ENCODE data around the gene KANSL2.
"Not testable (repeated sequence)": the region's sequence is repeated elsewhere in the genome, so short reads cannot be mapped to it uniquely, and the experiment has no call there.

Gene KANSL2

DNA sequence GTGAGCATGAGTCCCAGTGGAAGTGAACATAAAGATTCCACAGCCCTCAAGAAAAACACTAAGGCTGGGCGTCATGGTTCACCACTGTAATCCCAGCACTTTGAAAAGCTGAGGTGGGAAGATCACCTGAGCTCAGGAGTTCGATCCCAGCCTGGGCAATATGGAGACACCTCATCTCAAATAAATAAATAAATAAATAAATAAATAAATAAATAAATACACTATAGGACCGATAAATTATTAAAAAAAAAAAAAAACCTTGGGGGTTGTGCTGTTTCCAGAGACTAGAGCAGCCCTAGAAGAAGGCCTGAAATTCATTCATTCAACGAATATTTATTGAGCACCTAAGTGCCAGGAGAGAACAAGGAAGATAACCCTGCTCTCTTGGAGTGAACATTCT lies 1.5 kb upstream of the KANSL2 start:
- DNase-seq (ENCODE audit: low read depth, low spot score), result no peak

DNA sequence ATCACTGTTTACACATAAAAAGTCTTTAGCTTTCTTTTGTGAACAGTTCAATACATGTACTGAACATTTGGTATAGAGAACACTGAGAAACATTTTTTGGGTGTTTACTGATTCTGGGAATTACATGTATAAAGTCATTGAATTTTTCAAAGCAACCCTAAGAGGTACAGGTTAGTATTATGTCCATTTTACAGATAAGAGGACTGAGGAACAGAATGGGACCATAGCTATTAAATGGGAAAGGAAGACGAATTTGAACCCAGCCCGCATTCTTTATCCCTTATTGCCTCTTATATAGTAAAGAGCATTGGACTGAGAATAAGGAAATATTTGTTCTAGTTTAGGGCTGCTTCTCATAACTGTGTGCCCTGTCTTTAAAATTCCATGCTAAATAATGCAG lies 889 bp upstream of the KANSL2 start:
- no peak for DNase-seq (ENCODE audit: low read depth, low spot score)

DNA sequence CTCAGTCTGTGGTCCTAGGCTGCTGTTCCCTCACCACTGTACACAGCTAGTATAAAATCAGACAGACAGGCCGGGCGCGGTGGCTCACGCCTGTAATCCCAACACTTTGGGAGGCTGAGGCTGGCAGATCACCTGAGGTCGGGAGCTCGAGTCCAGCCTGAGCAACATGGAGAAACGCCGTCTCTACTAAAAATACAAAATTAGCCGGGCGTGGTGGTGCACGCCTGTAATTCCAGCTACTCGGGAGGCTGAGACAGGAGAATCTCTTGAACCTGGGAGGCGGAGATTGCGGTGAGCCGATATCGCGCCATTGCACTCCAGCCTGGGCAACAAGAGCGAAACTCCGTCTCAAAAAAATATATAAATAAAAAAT lies 481 bp upstream of the KANSL2 start:
- DNase-seq (ENCODE audit: low read depth, low spot score), result not testable (repeated sequence)

DNA sequence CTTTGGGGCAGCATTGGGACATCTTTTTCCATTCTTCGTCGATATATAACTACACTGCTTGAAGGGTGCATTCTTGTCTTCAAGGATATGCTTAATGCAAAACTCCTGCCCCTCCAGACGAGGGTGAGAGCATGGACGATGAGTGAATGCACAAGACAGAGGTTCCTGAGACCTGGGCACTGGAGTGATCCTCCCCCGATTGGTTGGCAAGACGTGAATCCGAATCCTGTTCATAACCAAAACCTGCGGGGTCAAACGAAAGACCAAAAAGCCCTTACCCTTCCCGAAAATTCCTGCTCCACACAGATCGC lies 684 bp downstream of the KANSL2 start:
- DNase-seq (ENCODE audit: low read depth, low spot score), result no peak

DNA sequence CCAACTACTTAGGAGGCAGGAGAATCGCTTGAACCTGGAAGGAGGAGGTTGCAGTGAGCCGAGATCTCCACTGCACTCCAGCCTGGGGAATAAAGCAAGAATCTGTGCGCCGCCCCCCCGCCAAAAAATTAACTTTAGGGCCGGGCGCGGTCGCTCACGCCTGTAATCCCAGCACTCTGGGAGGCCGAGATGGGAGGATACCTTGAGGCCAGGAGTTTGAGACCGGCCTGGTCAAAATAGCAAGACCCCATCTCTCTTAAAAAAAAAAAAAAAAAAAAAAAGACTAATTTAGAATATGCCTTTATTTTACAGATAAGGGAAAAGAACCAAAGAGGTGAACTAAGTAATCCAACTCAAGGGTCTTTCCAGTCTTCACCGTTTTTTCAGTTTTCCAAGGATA lies 1.2 kb downstream of the KANSL2 start:
- no peak for DNase-seq (ENCODE audit: low read depth, low spot score)

DNA sequence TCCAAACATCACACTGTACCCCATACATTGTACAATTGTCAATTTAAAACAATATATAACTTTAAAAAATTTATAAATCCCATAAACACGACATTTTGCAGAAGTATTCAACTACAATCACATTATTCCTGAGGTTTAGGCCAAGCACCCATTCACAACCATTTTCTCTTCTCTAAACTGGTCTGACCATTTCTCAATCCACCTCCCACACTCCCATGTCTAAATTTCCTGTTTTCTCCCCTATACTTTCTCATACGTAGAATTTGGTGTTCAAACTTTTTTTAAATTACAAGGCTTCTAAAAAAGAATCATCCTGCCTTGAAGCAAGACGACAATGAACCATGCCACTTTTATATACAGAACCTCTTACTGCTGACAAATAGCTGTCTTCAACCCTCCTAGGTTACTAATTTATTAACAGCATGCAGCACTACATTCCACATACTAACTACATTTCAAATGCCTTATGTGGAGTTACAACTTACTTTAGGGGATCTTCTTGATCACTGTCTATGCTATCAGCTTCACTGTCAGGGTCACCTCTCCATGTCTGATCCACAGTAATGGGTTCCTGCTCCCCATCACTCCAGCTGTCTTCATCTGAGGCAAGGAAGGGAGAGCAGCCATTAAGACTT lies 3.4 kb downstream of the KANSL2 start:
- DNase-seq (ENCODE audit: low read depth, low spot score), result no peak

DNA sequence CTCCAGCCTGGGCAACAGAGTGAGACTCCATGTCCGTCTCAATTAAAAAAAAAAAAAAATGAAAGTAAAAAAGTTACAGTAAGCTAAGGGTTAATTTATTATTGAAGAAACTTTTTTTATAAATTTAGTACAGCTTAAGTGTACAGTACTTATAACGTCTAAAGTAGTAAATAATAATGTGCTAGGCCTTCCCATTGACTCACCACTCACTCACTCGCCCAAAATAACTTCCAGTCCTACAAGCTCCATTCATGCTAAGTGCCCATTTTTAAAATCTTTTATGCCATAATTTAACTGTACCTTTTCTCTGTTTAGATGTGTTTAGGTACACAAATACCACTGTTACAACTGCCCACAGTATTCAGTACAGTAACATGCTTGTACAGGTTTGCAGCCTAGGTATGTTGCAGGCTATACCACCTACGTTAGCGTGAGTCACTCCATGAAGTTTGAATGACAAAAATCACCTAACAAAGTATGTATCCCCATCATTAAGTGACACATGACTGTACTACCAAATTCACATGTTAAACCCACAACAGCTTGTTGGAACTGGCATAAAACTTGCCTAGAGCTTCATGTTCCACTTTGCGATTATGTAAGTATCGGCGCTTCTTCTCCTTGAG lies 10.7 kb downstream of the KANSL2 start:
- DNase-seq (ENCODE audit: low read depth, low spot score), result no peak

DNA sequence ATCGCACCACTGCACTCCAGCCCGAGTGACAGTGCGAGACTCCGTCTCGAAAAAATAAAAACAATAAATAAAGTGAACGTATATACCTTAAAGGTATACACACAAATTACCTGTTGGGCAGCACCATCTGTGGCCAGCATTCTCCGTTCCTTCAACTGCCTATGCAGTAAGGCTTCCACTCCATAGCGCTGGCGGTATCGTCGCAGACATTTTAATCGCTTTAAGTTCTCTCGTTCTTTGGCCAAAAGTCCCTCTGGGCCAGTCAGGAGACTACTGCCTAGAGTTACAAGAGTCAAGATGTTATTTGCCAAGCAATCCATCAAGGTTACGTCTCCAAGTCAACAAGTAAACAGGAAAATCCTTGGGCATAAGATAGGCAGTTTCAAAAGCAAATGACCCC lies 13.0 kb downstream of the KANSL2 start:
- no peak for DNase-seq (ENCODE audit: low read depth, low spot score)

DNA sequence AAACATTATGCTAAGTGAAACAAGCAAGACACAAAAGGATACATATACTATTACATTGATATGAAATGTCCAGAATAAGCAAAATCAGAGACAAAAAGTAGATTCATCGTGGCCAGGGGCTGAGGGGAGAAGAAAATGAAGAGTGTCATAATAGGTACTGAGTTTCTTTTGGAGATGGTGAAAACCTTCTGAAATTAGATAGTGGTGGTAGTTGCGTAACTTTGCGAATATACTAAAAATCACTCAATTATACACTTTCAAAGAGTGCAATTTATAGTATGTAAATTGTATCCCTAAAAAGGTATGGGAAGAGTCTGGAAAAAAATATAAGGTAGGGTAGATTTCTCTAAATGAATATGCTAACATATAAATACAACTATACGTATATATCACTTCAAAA lies 22.2 kb downstream of the KANSL2 start:
- no peak for DNase-seq (ENCODE audit: low read depth, low spot score)

DNA sequence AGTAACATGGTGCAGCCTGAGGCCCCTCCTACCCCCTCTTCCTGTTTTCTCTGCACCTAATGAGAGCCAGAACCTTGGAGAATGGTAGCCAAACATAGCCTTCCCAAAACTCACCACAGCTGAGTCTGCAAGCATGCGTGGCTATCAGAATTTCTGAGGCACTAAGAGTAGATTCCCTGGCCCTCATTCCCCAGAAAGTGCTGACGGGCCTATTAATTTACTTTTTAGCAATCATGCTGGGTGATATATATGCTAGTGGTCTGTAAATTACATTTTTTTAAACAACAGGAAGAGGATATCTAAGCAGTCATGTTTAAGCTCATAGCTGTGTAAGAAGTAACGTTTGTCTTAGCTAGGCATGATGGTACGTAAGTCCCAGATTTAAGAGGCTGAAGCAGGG lies 30.4 kb downstream of the KANSL2 start:
- no peak for DNase-seq (ENCODE audit: low read depth, low spot score)

DNA sequence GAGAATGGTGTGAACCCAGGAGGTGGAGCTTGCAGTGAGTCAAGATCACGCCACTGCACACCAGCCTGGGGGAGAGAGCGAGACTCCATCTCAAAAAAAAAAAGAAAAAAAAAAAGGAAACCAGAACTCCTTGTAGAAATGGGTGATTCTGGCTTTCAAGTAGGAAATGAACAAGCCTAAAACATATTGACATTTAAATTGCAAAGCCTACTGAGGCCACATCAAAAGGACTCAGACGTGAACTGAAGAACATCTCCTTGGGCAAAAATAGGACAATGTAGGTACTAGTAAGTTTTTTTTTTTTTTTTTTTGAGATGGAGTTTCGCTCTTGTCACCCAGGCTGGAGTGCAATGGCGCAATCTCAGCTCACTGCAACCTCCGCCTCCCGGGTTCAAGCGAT lies 36.7 kb downstream of the KANSL2 start:
- not testable (repeated sequence) for DNase-seq (ENCODE audit: low read depth, low spot score)

DNA sequence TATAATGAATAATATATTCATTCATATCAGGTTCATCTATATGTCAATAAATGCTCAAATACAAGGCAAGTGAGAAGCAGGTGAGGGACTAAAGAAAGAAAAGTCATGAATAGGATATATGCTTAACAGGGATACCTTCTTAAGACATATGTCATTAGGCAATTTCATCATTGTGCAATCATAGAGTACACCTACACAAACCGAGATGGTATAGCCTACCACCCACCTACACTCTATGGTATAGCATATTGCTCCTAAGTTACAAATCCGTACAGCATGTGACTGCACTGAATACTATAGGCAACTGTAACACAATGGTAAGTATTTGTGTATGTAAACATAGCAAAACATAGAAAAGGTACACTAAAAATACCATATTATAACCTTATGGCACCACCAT lies 39.0 kb downstream of the KANSL2 start:
- no peak for DNase-seq (ENCODE audit: low read depth, low spot score)

DNA sequence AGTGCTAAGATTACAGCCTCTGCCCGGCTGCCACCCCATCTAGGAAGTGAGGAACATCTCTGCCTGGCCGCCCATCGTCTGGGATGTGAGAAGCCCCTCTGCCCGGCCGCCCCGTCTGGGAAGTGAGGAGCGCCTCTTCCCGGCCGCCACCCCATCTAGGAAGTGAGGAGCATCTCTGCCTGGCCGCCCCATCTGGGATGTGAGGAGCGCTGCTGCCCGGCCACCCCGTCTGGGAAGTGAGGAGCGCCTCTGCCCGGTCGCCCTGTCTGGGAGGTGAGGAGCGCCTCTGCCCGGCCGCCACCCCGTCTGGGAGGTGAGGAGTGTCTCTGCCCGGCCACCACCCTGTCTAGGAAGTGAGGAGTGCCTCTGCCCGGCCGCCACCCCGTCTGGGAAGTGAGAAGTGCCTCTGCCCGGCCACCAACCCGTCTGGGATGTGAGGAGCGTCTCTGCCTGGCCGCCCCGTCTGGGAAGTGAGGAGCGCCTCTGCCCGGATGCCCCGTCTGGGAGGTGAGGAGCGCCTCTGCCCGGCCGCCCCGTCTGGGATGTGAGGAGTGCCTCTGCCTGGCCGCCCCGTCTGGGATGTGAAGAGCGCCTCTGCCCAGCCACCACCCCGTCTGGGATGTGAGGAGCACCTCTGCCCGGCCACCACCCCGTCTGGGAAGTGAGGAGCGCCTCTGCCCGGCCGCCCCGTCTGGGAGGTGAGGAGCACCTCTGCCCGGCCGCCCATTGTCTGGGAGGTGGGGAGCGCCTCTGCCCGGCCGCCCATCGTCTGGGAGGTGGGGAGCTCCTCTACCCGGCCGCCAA lies 40.1 kb downstream of the KANSL2 start:
- not testable (repeated sequence) for DNase-seq (ENCODE audit: low read depth, low spot score)

DNA sequence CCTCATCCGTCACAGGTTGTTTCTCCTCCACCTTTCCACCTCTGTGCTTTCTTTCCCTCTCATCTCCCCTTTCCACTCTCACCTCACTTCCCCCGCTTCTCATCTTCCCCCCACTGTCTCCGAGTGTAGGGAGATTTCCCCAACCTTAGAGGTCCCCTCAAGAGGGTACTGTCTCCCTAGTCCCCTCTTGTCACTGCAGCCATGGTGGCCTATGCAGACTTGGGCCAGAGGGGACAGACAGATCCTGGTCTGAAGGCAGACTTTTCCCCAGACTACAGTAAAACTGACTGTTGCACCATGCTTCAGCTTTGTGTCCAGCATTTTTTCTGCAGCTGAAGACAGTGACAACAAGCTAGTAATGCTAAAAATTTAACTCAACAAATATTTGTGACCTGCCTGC lies 41.2 kb downstream of the KANSL2 start:
- no peak for DNase-seq (ENCODE audit: low read depth, low spot score)

DNA sequence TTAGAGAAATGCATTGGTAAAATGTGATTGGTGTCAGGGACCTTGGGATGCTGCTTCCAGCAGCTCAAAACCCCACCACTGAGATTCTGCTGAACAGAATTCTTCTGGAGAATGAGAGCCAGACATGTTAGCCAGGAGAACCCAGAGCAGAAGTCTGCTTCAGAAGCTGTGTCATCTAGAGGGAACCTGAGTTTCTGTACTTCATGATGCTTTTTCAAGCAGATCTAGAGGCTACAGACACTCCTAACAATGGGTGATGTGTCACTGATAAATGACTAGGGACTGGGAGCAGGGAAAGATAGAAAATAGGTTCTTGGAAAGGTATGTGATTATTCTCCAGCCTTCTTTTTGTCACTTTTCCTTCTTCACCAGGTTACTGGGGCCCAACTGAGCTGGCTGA lies 41.6 kb downstream of the KANSL2 start:
- DNase-seq (ENCODE audit: low read depth, low spot score), result no peak

DNA sequence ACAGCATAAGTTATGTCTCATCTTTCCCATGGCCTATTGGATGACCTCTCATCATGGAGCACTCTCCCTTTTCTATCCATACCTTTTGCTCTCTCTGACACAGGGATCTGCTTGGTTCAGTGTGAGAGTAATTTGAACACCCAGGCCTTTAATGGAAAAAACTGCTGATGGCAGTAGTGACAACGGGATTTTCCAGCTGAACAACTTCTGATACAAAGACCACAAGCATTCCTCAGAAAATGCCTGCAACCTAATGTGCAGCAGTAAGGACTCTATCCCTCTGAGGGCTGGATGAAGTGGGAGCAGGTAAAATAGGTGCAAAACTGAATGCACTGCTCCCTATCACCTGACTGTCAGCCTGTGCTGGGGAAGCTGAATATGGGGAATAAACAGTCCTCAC lies 51.0 kb downstream of the KANSL2 start:
- DNase-seq (ENCODE audit: low read depth, low spot score), result no peak

DNA sequence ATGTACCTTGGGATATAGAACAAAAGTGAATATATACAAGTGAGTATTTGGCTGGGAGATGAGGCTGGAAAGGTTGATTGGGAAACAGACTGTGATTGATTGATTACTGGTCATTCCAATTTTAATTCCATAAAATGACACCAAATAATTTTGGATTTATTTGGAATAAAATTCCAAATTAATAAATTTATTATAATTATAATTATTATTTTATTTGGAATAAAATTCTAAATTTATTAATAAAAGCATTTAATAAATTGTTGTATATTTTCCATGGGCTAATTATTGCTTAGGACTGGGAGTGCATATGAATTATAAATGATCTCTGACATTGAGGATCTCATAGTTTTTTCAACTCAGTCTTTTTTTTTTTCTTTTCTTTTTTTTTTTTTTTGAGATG lies 51.7 kb downstream of the KANSL2 start:
- no peak for DNase-seq (ENCODE audit: low read depth, low spot score)

DNA sequence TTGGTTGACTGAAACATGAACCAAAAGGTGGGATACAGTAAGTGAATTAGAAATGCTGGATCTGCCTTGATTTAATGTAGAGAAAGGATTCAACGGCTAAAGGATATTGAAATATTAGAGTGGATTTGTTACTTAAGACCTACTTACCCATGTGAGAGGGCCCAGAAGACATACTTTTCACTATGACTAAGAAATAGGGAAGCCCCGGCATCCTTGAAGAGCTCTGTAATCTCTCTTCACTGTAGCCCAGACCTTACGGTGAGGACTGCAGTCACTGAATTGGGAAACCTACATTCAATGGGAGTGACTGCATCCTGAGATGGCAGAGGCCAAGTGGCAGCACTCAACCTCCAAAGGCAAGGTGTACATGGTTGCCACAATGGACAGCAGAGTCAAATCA lies 52.5 kb downstream of the KANSL2 start:
- DNase-seq (ENCODE audit: low read depth, low spot score), result no peak

DNA sequence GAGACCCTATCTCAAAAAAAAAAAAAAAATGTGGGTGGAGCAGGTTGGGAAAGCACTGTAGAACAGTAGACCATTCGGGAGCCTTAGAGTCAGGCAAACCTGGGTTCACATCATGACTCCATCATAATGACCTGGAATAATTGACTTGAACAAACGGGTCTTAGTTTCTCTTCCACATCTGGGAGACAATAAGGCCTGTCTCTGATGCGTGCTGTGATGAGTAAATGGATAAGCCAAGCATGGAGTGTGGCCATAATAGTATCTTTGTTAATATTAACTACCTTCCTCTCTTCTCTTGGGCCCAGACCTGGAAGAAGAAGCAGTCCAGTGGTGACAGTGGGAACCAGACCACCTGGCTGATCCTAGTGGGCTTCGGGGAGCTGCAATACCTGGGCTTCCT lies 54.5 kb downstream of the KANSL2 start:
- no peak for DNase-seq (ENCODE audit: low read depth, low spot score)

DNA sequence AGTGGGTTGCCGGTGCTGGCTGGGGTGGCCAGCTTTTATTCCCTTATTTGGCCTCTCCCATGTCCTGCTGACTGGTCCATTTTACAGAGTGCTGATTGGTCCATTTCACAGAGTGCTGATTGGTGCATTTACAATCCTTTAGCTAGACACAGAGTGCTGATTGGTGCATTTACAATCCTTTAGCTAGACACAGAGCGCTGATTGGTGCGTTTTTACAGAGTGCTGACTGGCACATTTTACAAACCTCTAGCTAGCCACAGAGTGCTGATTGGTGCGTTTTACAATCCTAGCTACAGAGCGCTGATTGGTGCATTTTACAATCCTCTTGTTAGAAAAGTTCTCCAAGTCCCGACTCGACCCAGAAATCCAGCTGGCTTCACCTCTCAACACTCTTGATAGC lies 59.0 kb downstream of the KANSL2 start:
- DNase-seq (ENCODE audit: low read depth, low spot score), result not testable (repeated sequence)

DNA sequence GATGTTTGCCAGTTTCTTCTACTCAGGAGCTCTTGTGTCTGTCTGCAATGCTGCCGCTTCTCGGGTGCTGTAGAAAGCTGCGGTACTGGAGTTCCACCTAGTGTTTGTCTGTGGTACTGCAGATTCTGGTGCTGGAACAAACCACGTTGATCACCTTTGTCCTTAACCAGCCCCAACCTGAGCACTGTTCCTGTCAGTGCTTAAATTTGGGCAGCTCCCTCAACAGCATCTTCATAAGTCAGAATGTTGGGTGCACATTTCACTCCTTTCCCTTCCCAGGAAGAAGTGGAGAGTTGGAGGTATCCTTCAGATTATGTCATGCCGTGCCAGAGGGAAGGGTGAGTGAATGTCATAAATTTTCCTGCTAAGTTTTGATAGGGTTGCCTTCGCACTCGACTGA lies 63.5 kb downstream of the KANSL2 start:
- DNase-seq (ENCODE audit: low read depth, low spot score), result peak; percentile 31

DNA sequence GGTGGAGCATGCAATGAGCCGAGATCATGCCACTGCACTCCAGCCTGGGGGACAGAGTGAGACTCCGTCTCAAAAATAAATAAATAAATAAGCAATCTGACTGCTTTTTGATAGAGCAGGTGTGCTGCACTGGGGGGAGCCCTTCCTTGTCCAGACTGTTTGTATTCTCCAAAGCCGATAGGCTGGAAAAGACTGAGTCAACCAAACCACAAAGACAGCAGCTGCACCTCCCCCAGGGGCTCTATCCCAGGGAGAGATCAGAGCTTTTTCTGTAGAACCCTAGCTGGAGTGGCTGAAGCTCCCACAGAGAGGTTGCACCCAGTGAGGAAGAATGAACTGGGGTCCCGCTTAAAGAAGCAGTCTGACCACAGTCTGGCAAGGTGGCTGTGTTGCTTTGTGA lies 66.4 kb downstream of the KANSL2 start:
- DNase-seq (ENCODE audit: low read depth, low spot score), result no peak

DNA sequence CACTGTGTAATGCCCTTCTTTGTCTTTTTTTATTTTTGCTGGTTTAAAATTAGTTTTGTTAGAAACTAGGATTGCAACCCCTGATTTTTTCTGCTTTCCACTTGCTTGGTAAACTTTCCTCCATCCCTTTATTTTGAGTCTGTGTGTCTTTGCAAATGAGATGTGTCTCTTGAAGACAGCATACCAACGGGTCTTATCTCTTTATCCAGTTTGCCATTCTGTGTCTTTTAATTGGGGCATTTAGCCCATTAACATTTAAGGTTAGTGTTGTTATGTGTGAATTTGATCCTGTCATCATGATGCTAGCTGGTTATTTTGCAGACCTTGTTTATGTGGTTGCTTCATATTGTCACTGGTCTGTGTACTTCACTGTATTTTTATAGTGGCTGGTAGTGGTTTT lies 68.7 kb downstream of the KANSL2 start:
- DNase-seq (ENCODE audit: low read depth, low spot score), result no peak
